ENCODE results near the gene COL5A1. TPM values are rescaled to one million over a fixed set of nuclear protein-coding genes. Genes with fewer than 3 reads are reported as not detected.

The COL5A1 gene
- total and polyA plus RNA-seq, 4 donors, result 12.2 to 169 (median 65.4) TPM

DNA sequence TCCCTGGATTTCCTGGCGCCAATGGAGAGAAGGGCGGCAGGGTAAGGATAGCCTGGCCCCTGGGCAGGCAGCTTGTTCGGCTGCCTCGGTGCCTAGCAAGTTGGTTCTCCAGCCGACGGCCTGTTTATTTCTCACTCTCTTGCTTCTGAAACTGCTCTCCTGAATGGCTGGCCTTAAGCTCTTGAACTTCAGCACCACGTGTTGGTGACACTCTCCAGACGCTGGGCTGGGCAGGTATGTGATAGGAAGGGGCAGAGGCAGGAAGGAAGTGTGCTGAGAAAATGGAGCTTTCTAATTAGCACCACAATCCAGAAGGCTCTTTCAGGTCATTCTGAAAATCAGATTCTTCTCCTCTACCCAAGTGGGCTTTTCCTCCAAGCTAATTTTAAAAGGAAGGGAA lies 147.6 kb downstream of the COL5A1 start:
- DNase-seq (peak in 1 of 3 donors; percentile 37), ATAC-seq (ENCODE audit: insufficient read depth, low FRiP score) (no peak)
- no peaks in the 10 kb centered on the region for H3K27me3 ChIP-seq (ENCODE audit: control insufficient read depth in 3 of 3, insufficient read depth in 3 of 3, low read length in 2 of 3)
- H3K9me3 ChIP-seq (ENCODE audit: control insufficient read depth in 4 of 4, insufficient read depth in 3 of 4, low read length in 3 of 4), result no peaks in the 10 kb centered on the region
- no peak overlapping the region for H3K9ac ChIP-seq (ENCODE audit: insufficient read depth in 1 of 2, low read length in 2 of 2)
- peaks cover 0 to 27% (median 11%) of the 10 kb centered on the region in 4 donors for H3K36me3 ChIP-seq (ENCODE audit: control insufficient read depth in 4 of 4, insufficient read depth in 4 of 4, low read length in 4 of 4)
- no peak overlapping the region for H3K27ac ChIP-seq (ENCODE audit: low read depth in 1 of 2, low read length in 1 of 2)
- H3K4me3 ChIP-seq, result no peak overlapping the region
- 60 to 65% methylated on average over 8 of the region's 8 CpGs for WGBS, 2 donors
- TF ChIP-seq, protein P1, sequence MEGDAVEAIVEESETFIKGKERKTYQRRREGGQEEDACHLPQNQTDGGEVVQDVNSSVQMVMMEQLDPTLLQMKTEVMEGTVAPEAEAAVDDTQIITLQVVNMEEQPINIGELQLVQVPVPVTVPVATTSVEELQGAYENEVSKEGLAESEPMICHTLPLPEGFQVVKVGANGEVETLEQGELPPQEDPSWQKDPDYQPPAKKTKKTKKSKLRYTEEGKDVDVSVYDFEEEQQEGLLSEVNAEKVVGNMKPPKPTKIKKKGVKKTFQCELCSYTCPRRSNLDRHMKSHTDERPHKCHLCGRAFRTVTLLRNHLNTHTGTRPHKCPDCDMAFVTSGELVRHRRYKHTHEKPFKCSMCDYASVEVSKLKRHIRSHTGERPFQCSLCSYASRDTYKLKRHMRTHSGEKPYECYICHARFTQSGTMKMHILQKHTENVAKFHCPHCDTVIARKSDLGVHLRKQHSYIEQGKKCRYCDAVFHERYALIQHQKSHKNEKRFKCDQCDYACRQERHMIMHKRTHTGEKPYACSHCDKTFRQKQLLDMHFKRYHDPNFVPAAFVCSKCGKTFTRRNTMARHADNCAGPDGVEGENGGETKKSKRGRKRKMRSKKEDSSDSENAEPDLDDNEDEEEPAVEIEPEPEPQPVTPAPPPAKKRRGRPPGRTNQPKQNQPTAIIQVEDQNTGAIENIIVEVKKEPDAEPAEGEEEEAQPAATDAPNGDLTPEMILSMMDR (IDR thresholded peaks at IDR 0.05; ENCODE audit: control extremely low read depth, extremely low read depth), result no peak
- H3K4me1 ChIP-seq (ENCODE audit: control insufficient read depth in 5 of 5, insufficient read depth in 5 of 5, low read length in 5 of 5), result peaks cover 0 to 11% (median 4%) of the 10 kb centered on the region in 5 donors

DNA sequence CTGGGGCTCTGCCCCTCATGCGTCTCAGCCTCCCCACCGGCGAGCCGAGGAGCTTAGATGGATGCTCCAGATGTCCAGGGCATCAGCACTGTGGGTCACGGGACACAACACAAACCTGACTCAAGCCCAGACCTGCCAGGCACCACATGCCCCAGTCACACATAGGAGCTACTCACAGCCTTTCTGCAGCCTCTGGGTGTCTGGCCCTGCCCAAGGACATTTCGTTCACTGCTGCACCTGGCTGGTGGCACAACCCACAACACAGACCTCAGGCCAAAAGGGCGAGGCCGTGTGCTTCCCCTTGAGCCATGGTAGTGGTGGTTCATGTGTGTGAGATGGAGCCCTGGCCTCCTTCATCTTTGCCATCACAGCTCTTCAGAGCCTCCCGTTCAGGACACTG lies 149.4 kb downstream of the COL5A1 start:
- H3K4me1 ChIP-seq (ENCODE audit: control insufficient read depth in 5 of 5, insufficient read depth in 5 of 5, low read length in 5 of 5), result no peaks in the 10 kb centered on the region
- 87 to 94% methylated on average over 9 of the region's 9 CpGs for WGBS, 2 donors
- no peak overlapping the region for H3K27ac ChIP-seq (ENCODE audit: low read depth in 1 of 2, low read length in 1 of 2)
- no peaks in the 10 kb centered on the region for H3K27me3 ChIP-seq (ENCODE audit: control insufficient read depth in 3 of 3, insufficient read depth in 3 of 3, low read length in 2 of 3)
- H3K4me3 ChIP-seq, result no peak overlapping the region
- ATAC-seq (ENCODE audit: insufficient read depth, low FRiP score), result no peak
- DNase-seq, result no peak
- TF ChIP-seq, protein P1 (IDR thresholded peaks at IDR 0.05; ENCODE audit: control extremely low read depth, extremely low read depth), result no peak
- H3K9ac ChIP-seq (ENCODE audit: insufficient read depth in 1 of 2, low read length in 2 of 2), result no peak overlapping the region
- no peaks in the 10 kb centered on the region for H3K9me3 ChIP-seq (ENCODE audit: control insufficient read depth in 4 of 4, insufficient read depth in 3 of 4, low read length in 3 of 4)
- peaks cover 0 to 30% (median 11%) of the 10 kb centered on the region in 4 donors for H3K36me3 ChIP-seq (ENCODE audit: control insufficient read depth in 4 of 4, insufficient read depth in 4 of 4, low read length in 4 of 4)

DNA sequence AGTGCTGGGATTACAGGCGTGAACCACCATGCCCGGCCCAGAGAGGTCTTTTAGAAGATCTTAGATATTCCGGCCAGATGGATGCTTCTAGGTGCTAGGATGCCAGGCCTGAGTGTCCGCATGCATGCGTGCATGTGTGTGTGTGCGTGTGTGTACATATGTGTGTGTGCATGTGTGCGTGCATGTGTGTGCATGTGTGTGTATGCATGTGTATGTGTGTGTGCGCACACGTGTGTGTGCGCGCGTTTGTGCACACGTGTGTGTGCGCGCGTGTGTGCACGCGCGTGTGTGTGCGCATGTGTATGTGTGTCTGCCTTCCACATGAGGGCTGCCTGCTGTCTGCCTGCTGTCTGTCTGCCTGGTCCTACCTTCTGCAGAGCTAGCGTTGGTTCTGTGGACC lies 151.0 kb downstream of the COL5A1 start:
- peaks cover 0 to 24% (median 10%) of the 10 kb centered on the region in 4 donors for H3K36me3 ChIP-seq (ENCODE audit: control insufficient read depth in 4 of 4, insufficient read depth in 4 of 4, low read length in 4 of 4)
- H3K4me3 ChIP-seq, result no peak overlapping the region
- no peak overlapping the region for H3K9ac ChIP-seq (ENCODE audit: insufficient read depth in 1 of 2, low read length in 2 of 2)
- TF ChIP-seq, protein P1 (IDR thresholded peaks at IDR 0.05; ENCODE audit: control extremely low read depth, extremely low read depth), result no peak
- ATAC-seq (ENCODE audit: insufficient read depth, low FRiP score) (no peak), DNase-seq (no peak)
- WGBS, 2 donors, result 73 to 87% methylated on average over 9 to 21 of the region's 21 CpGs
- H3K9me3 ChIP-seq (ENCODE audit: control insufficient read depth in 4 of 4, insufficient read depth in 3 of 4, low read length in 3 of 4), result no peaks in the 10 kb centered on the region
- H3K27me3 ChIP-seq (ENCODE audit: control insufficient read depth in 3 of 3, insufficient read depth in 3 of 3, low read length in 2 of 3), result no peaks in the 10 kb centered on the region
- no peak overlapping the region for H3K27ac ChIP-seq (ENCODE audit: low read depth in 1 of 2, low read length in 1 of 2)
- H3K4me1 ChIP-seq (ENCODE audit: control insufficient read depth in 5 of 5, insufficient read depth in 5 of 5, low read length in 5 of 5), result no peaks in the 10 kb centered on the region

Data from lung (tissue), 12 donors.